Measurements from ENCODE around the gene MYL7.
A peak's percentile ranks its signal among the peaks of the same experiment; 100 is the strongest.

The MYL7 gene

GRCh38 chr7:44155191-44156185 is 14.4 kb upstream of the MYL7 start:
- Histone ChIP-seq H4K8ac (ENCODE audit: low read depth, low read length) (no peak overlapping the region), H3K4me1 (ENCODE audit: control insufficient read depth in 2 of 2, insufficient read depth in 1 of 2, low read depth in 1 of 2, low read length in 2 of 2) (peaks cover 0 to 6% of the 10 kb centered on the region in 2 donors), H2AFZ (ENCODE audit: low read length) (no peak overlapping the region), H2BK120ac (ENCODE audit: low read depth, low read length) (no peak overlapping the region), H2BK5ac (ENCODE audit: low read length) (no peak overlapping the region), H2BK12ac (ENCODE audit: low read length) (no peak overlapping the region), H4K91ac (ENCODE audit: low read depth, low read length, poor library complexity) (no peak overlapping the region), H3K4ac (ENCODE audit: low read length) (no peak overlapping the region), H3K9me3 (replicated peaks in 1 of 2; ENCODE audit: control insufficient read depth in 2 of 2, insufficient read depth in 1 of 2, low read depth in 1 of 2, low read length in 2 of 2) (no peaks in the 10 kb centered on the region), H3K4me3 (ENCODE audit: low read length in 2 of 2) (no peak overlapping the region), H3K4me2 (ENCODE audit: insufficient read depth, low read length, poor library complexity, severe bottlenecking) (no peak overlapping the region), H3K23ac (ENCODE audit: low read depth, low read length, poor library complexity) (peak overlapping the region; percentile 40), H3K14ac (ENCODE audit: low read length) (no peak overlapping the region), H2AK5ac (ENCODE audit: low read depth, low read length) (no peak overlapping the region), H3K36me3 (replicated peaks in 1 of 2; ENCODE audit: control insufficient read depth in 2 of 2, insufficient read depth in 2 of 2, low read length in 2 of 2) (no peaks in the 10 kb centered on the region), H3K27ac (replicated peaks; ENCODE audit: low read length) (no peak overlapping the region), H3K9ac (ENCODE audit: low read depth, low read length, poor library complexity) (no peak overlapping the region), H3K18ac (ENCODE audit: low read length) (peak overlapping the region; percentile 22), H3K27me3 (ENCODE audit: control insufficient read depth in 3 of 3, insufficient read depth in 3 of 3, low read depth in 1 of 3, low read length in 3 of 3) (peaks cover 0 to 82% (median 0%) of the 10 kb centered on the region in 3 experiments), H3K79me1 (ENCODE audit: low read depth, low read length) (no peaks in the 10 kb centered on the region), H2BK15ac (ENCODE audit: low read length) (no peak overlapping the region)
- DNase-seq (ENCODE audit: low spot score) = no peak
- no CpG with 5 or more reads among the region's 8 CpGs for WGBS, 2 donors (ENCODE audit: extremely low coverage in 2 of 2, insufficient read length in 2 of 2, insufficient replicate concordance in 1 of 2)

GRCh38 chr7:44154703-44155102 is 13.6 kb upstream of the MYL7 start:
- H2AK5ac ChIP-seq (ENCODE audit: low read depth, low read length) = no peak overlapping the region
- no peak overlapping the region for H2AFZ ChIP-seq (ENCODE audit: low read length)
- H3K9me3 ChIP-seq (replicated peaks in 1 of 2; ENCODE audit: control insufficient read depth in 2 of 2, insufficient read depth in 1 of 2, low read depth in 1 of 2, low read length in 2 of 2) = no peaks in the 10 kb centered on the region
- no peak overlapping the region for H2BK12ac ChIP-seq (ENCODE audit: low read length)
- no peak overlapping the region for H3K27ac ChIP-seq (replicated peaks; ENCODE audit: low read length)
- no peak overlapping the region for H4K8ac ChIP-seq (ENCODE audit: low read depth, low read length)
- no peak overlapping the region for H2BK5ac ChIP-seq (ENCODE audit: low read length)
- H3K36me3 ChIP-seq (replicated peaks in 1 of 2; ENCODE audit: control insufficient read depth in 2 of 2, insufficient read depth in 2 of 2, low read length in 2 of 2) = no peaks in the 10 kb centered on the region
- no peak for DNase-seq (ENCODE audit: low spot score)
- H2BK120ac ChIP-seq (ENCODE audit: low read depth, low read length) = no peak overlapping the region
- peaks cover 0 to 6% of the 10 kb centered on the region in 2 donors for H3K4me1 ChIP-seq (ENCODE audit: control insufficient read depth in 2 of 2, insufficient read depth in 1 of 2, low read depth in 1 of 2, low read length in 2 of 2)
- no peak overlapping the region for H3K23ac ChIP-seq (ENCODE audit: low read depth, low read length, poor library complexity)
- no peak overlapping the region for H2BK15ac ChIP-seq (ENCODE audit: low read length)
- H3K4me2 ChIP-seq (ENCODE audit: insufficient read depth, low read length, poor library complexity, severe bottlenecking) = no peak overlapping the region
- WGBS, 2 donors (ENCODE audit: extremely low coverage in 2 of 2, insufficient read length in 2 of 2, insufficient replicate concordance in 1 of 2) = no CpG with 5 or more reads among the region's 3 CpGs
- H3K27me3 ChIP-seq (ENCODE audit: control insufficient read depth in 3 of 3, insufficient read depth in 3 of 3, low read depth in 1 of 3, low read length in 3 of 3) = peaks cover 0 to 82% (median 0%) of the 10 kb centered on the region in 3 experiments
- no peak overlapping the region for H3K14ac ChIP-seq (ENCODE audit: low read length)
- H4K91ac ChIP-seq (ENCODE audit: low read depth, low read length, poor library complexity) = no peak overlapping the region
- no peaks in the 10 kb centered on the region for H3K79me1 ChIP-seq (ENCODE audit: low read depth, low read length)
- no peak overlapping the region for H3K4ac ChIP-seq (ENCODE audit: low read length)
- H3K4me3 ChIP-seq (ENCODE audit: low read length in 2 of 2) = no peak overlapping the region
- H3K9ac ChIP-seq (ENCODE audit: low read depth, low read length, poor library complexity) = no peak overlapping the region
- H3K18ac ChIP-seq (ENCODE audit: low read length) = no peak overlapping the region

GRCh38 chr7:44153948-44154335 is 12.8 kb upstream of the MYL7 start:
- Histone ChIP-seq H3K27me3 (ENCODE audit: control insufficient read depth in 3 of 3, insufficient read depth in 3 of 3, low read depth in 1 of 3, low read length in 3 of 3) (peaks cover 0 to 82% (median 0%) of the 10 kb centered on the region in 3 experiments), H3K36me3 (replicated peaks in 1 of 2; ENCODE audit: control insufficient read depth in 2 of 2, insufficient read depth in 2 of 2, low read length in 2 of 2) (no peaks in the 10 kb centered on the region), H3K79me1 (ENCODE audit: low read depth, low read length) (no peaks in the 10 kb centered on the region), H2BK15ac (ENCODE audit: low read length) (no peak overlapping the region), H3K4me2 (ENCODE audit: insufficient read depth, low read length, poor library complexity, severe bottlenecking) (no peak overlapping the region), H3K18ac (ENCODE audit: low read length) (peak overlapping the region; percentile 11), H2BK120ac (ENCODE audit: low read depth, low read length) (no peak overlapping the region), H2AK5ac (ENCODE audit: low read depth, low read length) (no peak overlapping the region), H2BK12ac (ENCODE audit: low read length) (no peak overlapping the region), H3K23ac (ENCODE audit: low read depth, low read length, poor library complexity) (peak overlapping the region; percentile 60), H4K8ac (ENCODE audit: low read depth, low read length) (peak overlapping the region; percentile 44), H2BK5ac (ENCODE audit: low read length) (no peak overlapping the region), H3K4me3 (ENCODE audit: low read length in 2 of 2) (no peak overlapping the region), H2AFZ (ENCODE audit: low read length) (no peak overlapping the region), H3K27ac (replicated peaks; ENCODE audit: low read length) (no peak overlapping the region), H3K14ac (ENCODE audit: low read length) (no peak overlapping the region), H3K4ac (ENCODE audit: low read length) (no peak overlapping the region), H3K9me3 (replicated peaks in 1 of 2; ENCODE audit: control insufficient read depth in 2 of 2, insufficient read depth in 1 of 2, low read depth in 1 of 2, low read length in 2 of 2) (no peaks in the 10 kb centered on the region), H4K91ac (ENCODE audit: low read depth, low read length, poor library complexity) (no peak overlapping the region), H3K9ac (ENCODE audit: low read depth, low read length, poor library complexity) (peak overlapping the region; percentile 30), H3K4me1 (ENCODE audit: control insufficient read depth in 2 of 2, insufficient read depth in 1 of 2, low read depth in 1 of 2, low read length in 2 of 2) (peaks cover 0 to 6% of the 10 kb centered on the region in 2 donors)
- no CpG with 5 or more reads among the region's 5 CpGs for WGBS, 2 donors (ENCODE audit: extremely low coverage in 2 of 2, insufficient read length in 2 of 2, insufficient replicate concordance in 1 of 2)
- DNase-seq (ENCODE audit: low spot score) = no peak
